Testis (tissue), 5 donors: Measurements from ENCODE around the gene GRID1. TPM values are rescaled to one million over a fixed set of nuclear protein-coding genes. Genes with fewer than 3 reads are reported as not detected.

Source experiments
- DNase-seq: peaks from one replicate; pipeline ENCODE4 v3.0.0-alpha.2; 2019
- H3K27ac ChIP-seq, 2 donors: fragments of 200-600 bp; sonication (generic); one replicate each; pipeline ENCODE4 v1.5.1; 2019
- H3K27me3 ChIP-seq: fragments of 200-600 bp; sonication (generic); one replicate; pipeline ENCODE4 v1.5.1; 2019
- H3K36me3 ChIP-seq: fragments of 200-600 bp; sonication (generic); one replicate; pipeline ENCODE4 v1.5.1; 2017; ENCODE audit warnings: low read depth; ENCODE audit errors: missing control alignments
- H3K4me1 ChIP-seq: fragments of 200-600 bp; sonication (generic); one replicate; pipeline ENCODE4 v1.5.1; 2019
- H3K4me3 ChIP-seq, 2 donors: fragments of 200-600 bp; sonication (generic); one replicate each; pipeline ENCODE4 v1.5.1; 2017 to 2019
- H3K9me3 ChIP-seq: fragments of 200-600 bp; sonication (generic); one replicate; pipeline ENCODE4 v1.5.1; 2017
- CTCF ChIP-seq, 3 experiments: fragments of 450-650 bp in 2 of 3; fragments of 200-600 bp in 1 of 3; sonication (generic) in 1 of 3; IDR thresholded peaks; one replicate each; pipeline ENCODE4 v1.5.1; 2016 to 2019; ENCODE audit warnings: antibody characterized with exemption in 3 of 3, mild to moderate bottlenecking in 2 of 3, moderate library complexity in 1 of 3
- POLR2A ChIP-seq: fragments of 450-650 bp; IDR thresholded peaks from one replicate; pipeline ENCODE4 v1.6.1; 2017; ENCODE audit warnings: antibody characterized with exemption, mild to moderate bottlenecking, moderate library complexity
- WGBS, 2 donors: methylation state at CpG; one replicate each; pipeline ENCODE4 v1.1.5; 2018; 5-methylcytosine and 5-hydroxymethylcytosine counted together
- intact Hi-C: fragments of 100-400 bp; cut with DNase I; formaldehyde crosslinking; loops from one replicate; pipeline ENCODE4 v1.15.1; 2023; ENCODE audit warnings: low total_unique reads
- long read RNA-seq, 2 donors: transcript quantifications; one replicate each; lab custom pipeline, GENCODE V29; 2026
- polyA plus RNA-seq: library from polyadenylated mRNA; stranded (reverse); fragments of 350-450 nt; fragmentation: Illumina TruSeq; extraction: RNeasy Lipid Tissue Mini Kit (QIAGEN cat#74804); gene quantifications from one replicate; pipeline ENCODE4 v1.2.3, GENCODE V29; 2014; ENCODE audit warnings: low read depth, low replicate concordance; ENCODE audit not compliant: insufficient read depth
- total RNA-seq, 2 donors: library from RNA; depleted of rRNA; stranded (reverse); fragments of >200 nt; gene quantifications; one replicate each; pipeline ENCODE4 v1.2.3, GENCODE V29; 2016

Gene GRID1
- total RNA-seq (10 to 100 TPM in 1 of 2 donors, 1 to 10 TPM in 1; 8.1 to 16.7 TPM), polyA plus RNA-seq (7.4 TPM)
- long read RNA-seq, donor 1: 0 reads
- long read RNA-seq, donor 2: 0 reads

- Histone ChIP-seq H3K27ac (no peak within 1 kb of the TSS), H3K4me1 (peaks cover 5% of the 10 kb centered on the region), H3K4me3 (peak within 1 kb of the TSS; percentile 58 to 64), H3K9me3 (no peaks in the 10 kb centered on the region), H3K36me3 (no peaks in the 10 kb centered on the region), H3K27me3 (no peaks in the 10 kb centered on the region)
- intact Hi-C loops: no loop called here
- WGBS, 2 donors: 0 to 1% methylated on average over 37 to 81 of the region's 119 CpGs
- DNase-seq: peak; percentile 63
- TF ChIP-seq CTCF (IDR thresholded peaks at IDR 0.05): no peak
- TF ChIP-seq POLR2A: no peak
Observed at GRCh38 chr10:86366033-86366901, at the start of gene GRID1. Gene GRID1 (minus strand): TSS chr10:86366795.

DNA sequence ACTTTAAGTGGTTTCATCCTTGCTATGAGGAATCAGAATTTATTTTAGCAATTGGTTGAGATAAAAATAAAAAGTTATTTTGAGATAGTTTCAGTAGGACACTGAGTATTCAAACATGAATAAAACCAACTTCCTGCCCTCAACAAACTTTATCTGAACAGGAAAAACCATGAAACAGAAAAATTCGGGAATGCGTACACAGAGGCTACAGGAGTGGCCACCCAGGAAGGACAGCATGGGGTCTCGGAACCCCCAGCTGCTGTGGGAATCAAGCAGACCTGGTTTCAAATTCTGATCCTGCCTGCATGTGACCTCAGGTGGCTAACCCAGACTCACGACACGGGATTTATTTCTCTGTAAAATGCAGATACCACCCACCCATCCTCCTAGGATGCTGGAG is 49.0 kb upstream of the GRID1 start:
- Histone ChIP-seq H3K27me3 (no peaks in the 10 kb centered on the region), H3K4me3 (no peak overlapping the region), H3K4me1 (no peaks in the 10 kb centered on the region), H3K27ac (no peak overlapping the region), H3K36me3 (no peaks in the 10 kb centered on the region), H3K9me3 (no peaks in the 10 kb centered on the region)
- TF ChIP-seq CTCF (IDR thresholded peaks at IDR 0.05) (no peak), POLR2A (no peak)
- no peak for DNase-seq
- WGBS, 2 donors: 53 to 61% methylated on average over 5 of the region's 5 CpGs
- intact Hi-C loops: no loop called here

- no peak overlapping the region for H3K4me3 ChIP-seq
- no peaks in the 10 kb centered on the region for H3K27me3 ChIP-seq
- intact Hi-C loops: no loop called here
- no peaks in the 10 kb centered on the region for H3K9me3 ChIP-seq
- no peak for DNase-seq
- H3K36me3 ChIP-seq: no peaks in the 10 kb centered on the region
- 91 to 99% methylated on average over 3 of the region's 3 CpGs for WGBS, 2 donors
- no peaks in the 10 kb centered on the region for H3K4me1 ChIP-seq
- TF ChIP-seq CTCF (IDR thresholded peaks at IDR 0.05) (no peak), POLR2A (no peak)
- no peak overlapping the region for H3K27ac ChIP-seq
Observed at GRCh38 chr10:86415116-86415515, 48.5 kb upstream of the GRID1 start.

DNA sequence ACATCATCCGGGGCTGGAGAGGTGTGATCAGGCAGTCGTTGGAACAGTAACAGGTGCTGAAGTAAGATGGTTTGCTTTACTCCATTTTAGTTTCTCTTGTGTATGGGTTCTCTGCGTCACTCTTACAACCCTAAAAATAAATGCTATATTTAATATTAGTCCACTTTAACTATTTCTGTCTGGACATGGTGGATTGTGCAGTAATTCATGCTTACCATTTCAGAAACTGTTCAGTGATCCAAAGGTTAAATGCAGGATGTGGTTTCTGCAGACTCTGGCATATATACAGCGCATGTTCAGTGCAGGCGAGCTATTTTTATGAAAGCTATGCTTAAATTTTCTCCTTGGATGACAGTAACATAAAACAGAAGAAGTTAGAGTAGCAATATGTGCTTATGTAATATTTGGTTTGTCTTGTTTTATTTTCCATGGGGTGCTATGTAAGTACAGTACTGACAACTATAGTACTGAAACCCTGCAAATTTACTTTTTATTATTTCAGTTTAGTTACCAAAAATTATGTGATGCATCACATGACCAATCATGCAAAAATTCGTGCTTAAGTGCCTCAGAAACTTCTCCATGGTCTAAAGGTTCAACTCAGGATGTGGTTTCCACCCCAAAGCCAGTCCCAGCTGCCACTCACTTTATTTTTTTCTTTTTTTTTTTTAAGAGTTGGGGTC is 46.6 kb upstream of the GRID1 start:
- intact Hi-C loops: no loop called here
- no peaks in the 10 kb centered on the region for H3K36me3 ChIP-seq
- 60 to 62% methylated on average over 6 of the region's 6 CpGs for WGBS, 2 donors
- no peaks in the 10 kb centered on the region for H3K9me3 ChIP-seq
- no peak overlapping the region for H3K27ac ChIP-seq
- no peaks in the 10 kb centered on the region for H3K27me3 ChIP-seq
- TF ChIP-seq POLR2A (no peak), CTCF (IDR thresholded peaks at IDR 0.05) (no peak)
- no peak for DNase-seq
- no peaks in the 10 kb centered on the region for H3K4me1 ChIP-seq
- no peak overlapping the region for H3K4me3 ChIP-seq
